Astrocyte (in vitro differentiated cells and primary cell): ENCODE data around the gene KCNQ5.

Source experiments
- EZH2 ChIP-seq: IDR thresholded peaks from 2 replicates; pipeline ENCODE4 v1.6.1; 2012; ENCODE audit warnings: mild to moderate bottlenecking, low read length, inconsistent platforms; ENCODE audit not compliant: insufficient read depth
- TF ChIP-seq, protein P1 (sequence below): IDR thresholded peaks from 2 replicates; pipeline ENCODE4 v1.5.1; 2011; ENCODE audit warnings: low read depth, mild to moderate bottlenecking, inconsistent platforms, low read length, moderate library complexity; ENCODE audit not compliant: insufficient read depth

DNA sequence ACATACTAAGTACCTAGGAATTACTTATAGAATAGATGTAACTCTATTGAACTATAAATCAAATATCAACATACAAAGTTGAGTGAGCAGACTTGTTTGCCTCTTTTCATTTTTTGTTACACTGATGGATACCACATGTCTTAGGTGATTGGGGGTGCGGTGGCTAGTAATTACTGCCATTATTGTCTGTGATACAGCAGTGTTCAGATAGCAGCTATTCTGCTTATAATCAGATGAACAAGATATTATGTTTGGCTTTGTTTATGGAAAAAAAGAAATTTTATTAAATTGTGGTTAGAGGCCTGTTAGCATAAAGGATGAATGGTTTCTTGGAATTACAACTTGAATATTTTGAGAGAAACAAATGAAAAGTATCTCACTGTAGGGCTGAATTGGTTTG lies 55.9 kb downstream of the KCNQ5 start:
- no peak for TF ChIP-seq EZH2
- TF ChIP-seq, protein P1, sequence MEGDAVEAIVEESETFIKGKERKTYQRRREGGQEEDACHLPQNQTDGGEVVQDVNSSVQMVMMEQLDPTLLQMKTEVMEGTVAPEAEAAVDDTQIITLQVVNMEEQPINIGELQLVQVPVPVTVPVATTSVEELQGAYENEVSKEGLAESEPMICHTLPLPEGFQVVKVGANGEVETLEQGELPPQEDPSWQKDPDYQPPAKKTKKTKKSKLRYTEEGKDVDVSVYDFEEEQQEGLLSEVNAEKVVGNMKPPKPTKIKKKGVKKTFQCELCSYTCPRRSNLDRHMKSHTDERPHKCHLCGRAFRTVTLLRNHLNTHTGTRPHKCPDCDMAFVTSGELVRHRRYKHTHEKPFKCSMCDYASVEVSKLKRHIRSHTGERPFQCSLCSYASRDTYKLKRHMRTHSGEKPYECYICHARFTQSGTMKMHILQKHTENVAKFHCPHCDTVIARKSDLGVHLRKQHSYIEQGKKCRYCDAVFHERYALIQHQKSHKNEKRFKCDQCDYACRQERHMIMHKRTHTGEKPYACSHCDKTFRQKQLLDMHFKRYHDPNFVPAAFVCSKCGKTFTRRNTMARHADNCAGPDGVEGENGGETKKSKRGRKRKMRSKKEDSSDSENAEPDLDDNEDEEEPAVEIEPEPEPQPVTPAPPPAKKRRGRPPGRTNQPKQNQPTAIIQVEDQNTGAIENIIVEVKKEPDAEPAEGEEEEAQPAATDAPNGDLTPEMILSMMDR = no peak
